ENCODE results near the gene CRLF3.
"Not testable (repeated sequence)": the region's sequence is repeated elsewhere in the genome, so short reads cannot be mapped to it uniquely, and the experiment has no call there.

Gene CRLF3

GRCh38 chr17:30819971-30820705 is 4.4 kb downstream of the CRLF3 start:
- TF ChIP-seq CTCF (IDR thresholded peaks at IDR 0.05; ENCODE audit: low read depth, low read length) (no peak), MYC (IDR thresholded peaks at IDR 0.05; ENCODE audit: low read depth, low read length) (no peak), POLR2A (IDR thresholded peaks at IDR 0.05; ENCODE audit: extremely low read depth, insufficient read length) (no peak)
- TF ChIP-seq, protein P1, sequence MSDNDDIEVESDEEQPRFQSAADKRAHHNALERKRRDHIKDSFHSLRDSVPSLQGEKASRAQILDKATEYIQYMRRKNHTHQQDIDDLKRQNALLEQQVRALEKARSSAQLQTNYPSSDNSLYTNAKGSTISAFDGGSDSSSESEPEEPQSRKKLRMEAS (IDR thresholded peaks at IDR 0.05; ENCODE audit: low read depth, low read length), result no peak

GRCh38 chr17:30816165-30816564 is 8.3 kb downstream of the CRLF3 start:
- DNase-seq (ENCODE audit: low read depth), result no peak
- TF ChIP-seq POLR2A (IDR thresholded peaks at IDR 0.05; ENCODE audit: extremely low read depth, insufficient read length) (no peak), CTCF (IDR thresholded peaks at IDR 0.05; ENCODE audit: low read depth, low read length) (no peak), MYC (IDR thresholded peaks at IDR 0.05; ENCODE audit: low read depth, low read length) (no peak)
- TF ChIP-seq, protein P1 (IDR thresholded peaks at IDR 0.05; ENCODE audit: low read depth, low read length), result no peak
- no peak overlapping the region for H3K4me3 ChIP-seq (ENCODE audit: low read depth, low read length)

More at GRCh38 chr17:30819971-30820705, 4.4 kb downstream of the CRLF3 start:
- peak overlapping the region; percentile 11 for H3K4me3 ChIP-seq (ENCODE audit: low read depth, low read length)
- peak; percentile 64 for DNase-seq (ENCODE audit: low read depth)

GRCh38 chr17:30814860-30815259 is 9.6 kb downstream of the CRLF3 start:
- peak; percentile 86 for DNase-seq (ENCODE audit: low read depth)
- H3K4me3 ChIP-seq (ENCODE audit: low read depth, low read length), result peak overlapping the region; percentile 17

DNA sequence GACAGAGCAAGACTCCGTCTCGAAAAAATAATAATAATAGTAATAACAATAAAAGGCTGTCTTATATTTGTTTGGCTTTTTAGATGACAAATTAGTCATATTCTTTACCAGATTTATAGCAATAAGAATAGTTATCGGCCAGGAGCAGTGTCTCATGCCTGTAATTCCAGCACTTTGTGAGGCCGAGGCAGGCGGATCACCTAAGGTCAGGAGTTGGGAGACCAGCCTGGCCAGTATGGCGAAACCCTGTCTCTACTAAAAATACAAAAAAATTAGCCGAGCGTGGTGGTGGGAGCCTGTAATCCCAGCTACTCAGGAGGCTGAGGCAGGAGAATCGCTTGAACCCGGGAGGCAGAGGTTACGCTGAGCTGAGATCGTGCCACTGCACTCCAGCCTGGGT is 10.3 kb downstream of the CRLF3 start:
- H3K4me3 ChIP-seq (ENCODE audit: low read depth, low read length); DNase-seq (ENCODE audit: low read depth): not testable (repeated sequence)

- TF ChIP-seq, protein P1 (IDR thresholded peaks at IDR 0.05; ENCODE audit: low read depth, low read length), result no peak
- TF ChIP-seq CTCF (IDR thresholded peaks at IDR 0.05; ENCODE audit: low read depth, low read length), result no peak
- TF ChIP-seq POLR2A (IDR thresholded peaks at IDR 0.05; ENCODE audit: extremely low read depth, insufficient read length), result no peak
- no peak for TF ChIP-seq MYC (IDR thresholded peaks at IDR 0.05; ENCODE audit: low read depth, low read length)
- H3K4me3 ChIP-seq (ENCODE audit: low read depth, low read length), result no peak overlapping the region
- no peak for DNase-seq (ENCODE audit: low read depth)
Measured at GRCh38 chr17:30812218-30813177, 12.0 kb downstream of the CRLF3 start.

GRCh38 chr17:30809867-30810266 is 14.6 kb downstream of the CRLF3 start:
- DNase-seq (ENCODE audit: low read depth), result no peak
- TF ChIP-seq MYC (IDR thresholded peaks at IDR 0.05; ENCODE audit: low read depth, low read length) (no peak), POLR2A (IDR thresholded peaks at IDR 0.05; ENCODE audit: extremely low read depth, insufficient read length) (no peak), CTCF (IDR thresholded peaks at IDR 0.05; ENCODE audit: low read depth, low read length) (no peak)
- TF ChIP-seq, protein P1 (IDR thresholded peaks at IDR 0.05; ENCODE audit: low read depth, low read length), result no peak
- H3K4me3 ChIP-seq (ENCODE audit: low read depth, low read length), result no peak overlapping the region
